Measurements from ENCODE around the gene NFIX.

NFIX gene

GRCh38 chr19:13104360-13104847, 109.1 kb downstream of the NFIX start:
- peak; percentile 88 for DNase-seq (ENCODE audit: low spot score)

DNA sequence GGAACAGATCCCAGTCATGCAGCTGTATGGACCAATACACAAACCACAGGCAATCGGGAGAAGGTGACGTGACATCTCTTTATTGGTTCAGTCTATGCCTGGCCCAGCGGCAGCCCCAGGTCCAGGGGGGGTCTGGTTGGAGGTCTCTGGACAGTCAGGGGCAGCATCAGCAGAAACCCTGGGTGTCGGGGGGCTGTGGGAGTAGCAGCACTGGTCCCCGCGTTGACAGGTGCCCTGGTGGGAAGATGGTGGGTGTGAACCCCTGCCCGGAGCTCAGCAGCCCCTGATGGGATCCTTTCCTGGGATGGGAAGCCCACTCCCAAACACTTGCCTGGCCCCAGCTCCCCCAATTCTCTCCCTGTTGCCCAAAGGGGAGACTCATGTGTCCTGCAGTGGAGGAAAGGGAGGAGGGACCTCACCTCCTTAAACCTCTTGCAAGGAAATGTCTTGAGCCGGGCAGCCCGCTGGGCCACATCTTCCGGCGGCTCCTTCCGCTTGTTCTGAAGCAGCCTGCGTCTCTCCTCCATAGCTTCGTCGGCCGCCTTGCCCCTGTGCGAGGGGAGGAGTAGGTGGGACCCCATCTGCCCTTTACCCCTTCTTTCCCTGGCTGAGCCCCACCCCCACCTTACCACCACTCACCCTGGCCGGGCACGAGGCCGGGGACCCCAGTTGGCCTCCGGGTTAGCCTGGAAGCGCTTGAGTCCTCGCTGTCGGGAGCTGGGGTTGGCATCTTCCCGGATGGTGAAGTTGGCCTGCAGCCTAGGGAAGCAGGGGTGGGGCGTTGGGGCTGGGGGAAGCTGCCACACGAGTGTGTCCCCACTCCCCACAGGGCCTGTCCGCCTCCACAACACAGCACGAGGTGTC, 109.8 kb downstream of the NFIX start:
- no peak for DNase-seq (ENCODE audit: low spot score)

GRCh38 chr19:13109361-13110098, 114.3 kb downstream of the NFIX start:
- DNase-seq (ENCODE audit: low spot score): no peak

- no peak for DNase-seq (ENCODE audit: low spot score)
Measured at GRCh38 chr19:13110099-13110610, 114.9 kb downstream of the NFIX start.

DNA sequence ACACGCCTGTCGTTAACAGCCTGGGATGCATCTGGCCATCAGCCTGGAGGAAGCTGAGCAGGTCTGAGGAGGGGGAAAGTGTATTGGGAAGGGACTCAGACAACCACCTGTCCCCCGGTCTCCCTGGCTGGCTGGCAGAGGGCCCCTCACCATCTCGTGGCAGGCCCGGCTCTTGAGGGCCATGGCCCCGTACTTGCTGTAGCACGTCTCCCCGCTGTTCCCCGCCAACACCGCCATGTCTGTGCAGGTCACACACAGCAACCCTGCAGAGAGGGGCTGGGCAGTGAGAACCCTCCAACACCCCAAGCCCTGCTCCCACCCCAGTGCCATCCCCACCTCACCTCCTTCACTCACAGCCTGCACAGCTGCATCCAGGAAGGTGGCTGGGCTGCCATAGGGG, 117.3 kb downstream of the NFIX start:
- DNase-seq (ENCODE audit: low spot score): no peak

DNA sequence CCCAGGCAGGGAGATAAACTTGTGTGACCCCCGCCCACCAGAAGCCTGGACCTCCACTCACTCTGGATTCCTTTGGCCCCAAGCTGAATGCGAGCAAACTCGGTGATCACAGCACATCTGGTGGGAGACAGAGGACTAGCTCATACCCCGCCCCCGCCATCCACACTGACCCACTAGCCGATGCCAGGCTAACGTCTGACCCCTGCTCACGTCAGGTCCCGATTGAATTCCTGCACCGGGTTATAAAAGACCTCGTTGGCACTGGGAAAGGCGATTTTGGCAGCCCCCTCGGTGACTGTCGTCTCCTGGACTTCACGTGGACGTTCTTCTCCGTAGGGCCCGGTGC, 120.6 kb downstream of the NFIX start:
- no peak for DNase-seq (ENCODE audit: low spot score)

GRCh38 chr19:13116282-13117175, 121.3 kb downstream of the NFIX start, which contains the start of gene TRMT1:
Gene TRMT1, minus strand, starts transcription at chr19:13116740. Its CDS starts 341 bp downstream, at chr19:13116399.
- DNase-seq (ENCODE audit: low spot score): peak; percentile 93

GRCh38 chr19:13117176-13117771, 122.0 kb downstream of the NFIX start:
- DNase-seq (ENCODE audit: low spot score): no peak

- DNase-seq (ENCODE audit: low spot score): peak; percentile 87
Measured at GRCh38 chr19:13117772-13118423, 122.6 kb downstream of the NFIX start, which contains the start of gene NACC1. Gene NACC1, plus strand, starts transcription at chr19:13118264. Its CDS starts 16,944 bp downstream, at chr19:13135208.

DNA sequence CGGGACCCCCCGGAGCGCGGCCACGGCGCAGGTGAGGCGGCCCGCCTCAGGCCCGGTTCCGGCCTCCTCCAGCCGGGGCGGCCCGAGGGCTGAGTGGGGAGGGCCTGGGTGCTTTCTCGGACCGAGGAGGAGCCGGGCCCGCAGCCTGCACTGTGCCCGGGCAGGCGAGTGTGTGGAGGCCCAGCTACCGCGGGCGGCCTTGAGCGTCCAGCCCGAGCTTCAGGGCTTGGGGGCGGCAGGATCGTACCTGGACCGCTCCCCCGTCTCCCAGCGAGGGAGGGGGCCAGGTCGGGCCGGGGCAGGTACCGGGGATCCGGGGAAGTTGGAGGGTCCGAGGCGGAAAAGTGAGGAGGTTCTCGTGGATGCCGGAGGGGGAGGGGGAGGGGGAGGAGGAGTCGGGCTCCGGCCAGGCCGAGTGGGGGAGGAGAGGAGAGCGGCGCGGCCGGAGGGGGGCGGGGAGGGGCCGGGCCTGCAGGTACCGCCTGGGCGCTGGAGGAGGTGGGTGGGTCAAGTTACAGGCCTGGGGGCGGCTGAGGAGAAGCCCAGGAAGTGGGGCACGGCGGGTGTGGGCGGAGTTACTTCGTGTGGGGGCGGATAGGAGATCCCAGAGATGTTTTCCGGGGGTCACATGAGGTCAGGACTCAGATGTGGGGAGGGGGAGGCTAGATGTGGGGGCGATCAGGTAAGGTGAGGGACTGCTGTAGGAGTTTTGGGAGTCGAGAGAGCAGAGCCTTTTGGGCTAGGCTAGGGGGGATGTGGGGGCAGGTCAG, 123.3 kb downstream of the NFIX start:
- DNase-seq (ENCODE audit: low spot score): no peak

DNA sequence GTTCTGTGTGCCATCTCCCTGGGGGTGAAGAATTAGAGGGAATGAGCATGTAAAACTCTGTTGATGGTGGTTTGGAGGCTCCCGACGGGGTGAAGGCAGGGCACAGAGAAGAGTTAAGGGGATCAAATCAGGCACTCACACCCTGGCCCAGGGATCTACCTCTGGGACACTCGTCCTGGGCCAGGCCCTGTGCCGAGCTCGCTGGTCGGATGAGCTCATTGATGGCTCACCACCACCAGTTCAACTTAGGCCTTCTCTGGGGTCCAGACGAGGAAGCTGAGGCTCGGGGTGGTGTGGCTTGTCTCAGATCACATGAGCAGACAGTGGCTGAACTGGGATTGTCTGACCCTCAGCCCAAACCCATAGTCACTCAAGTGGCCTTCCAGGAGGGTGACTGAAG, 124.4 kb downstream of the NFIX start:
- no peak for DNase-seq (ENCODE audit: low spot score)

GRCh38 chr19:13120031-13120430, 124.8 kb downstream of the NFIX start:
- DNase-seq (ENCODE audit: low spot score): no peak

- no peak for DNase-seq (ENCODE audit: low spot score)
Measured at GRCh38 chr19:13120817-13121216, 125.5 kb downstream of the NFIX start.

- DNase-seq (ENCODE audit: low spot score): no peak
Measured at GRCh38 chr19:13121551-13122274, 126.4 kb downstream of the NFIX start.

GRCh38 chr19:13122275-13122878, 127.1 kb downstream of the NFIX start:
- no peak for DNase-seq (ENCODE audit: low spot score)

DNA sequence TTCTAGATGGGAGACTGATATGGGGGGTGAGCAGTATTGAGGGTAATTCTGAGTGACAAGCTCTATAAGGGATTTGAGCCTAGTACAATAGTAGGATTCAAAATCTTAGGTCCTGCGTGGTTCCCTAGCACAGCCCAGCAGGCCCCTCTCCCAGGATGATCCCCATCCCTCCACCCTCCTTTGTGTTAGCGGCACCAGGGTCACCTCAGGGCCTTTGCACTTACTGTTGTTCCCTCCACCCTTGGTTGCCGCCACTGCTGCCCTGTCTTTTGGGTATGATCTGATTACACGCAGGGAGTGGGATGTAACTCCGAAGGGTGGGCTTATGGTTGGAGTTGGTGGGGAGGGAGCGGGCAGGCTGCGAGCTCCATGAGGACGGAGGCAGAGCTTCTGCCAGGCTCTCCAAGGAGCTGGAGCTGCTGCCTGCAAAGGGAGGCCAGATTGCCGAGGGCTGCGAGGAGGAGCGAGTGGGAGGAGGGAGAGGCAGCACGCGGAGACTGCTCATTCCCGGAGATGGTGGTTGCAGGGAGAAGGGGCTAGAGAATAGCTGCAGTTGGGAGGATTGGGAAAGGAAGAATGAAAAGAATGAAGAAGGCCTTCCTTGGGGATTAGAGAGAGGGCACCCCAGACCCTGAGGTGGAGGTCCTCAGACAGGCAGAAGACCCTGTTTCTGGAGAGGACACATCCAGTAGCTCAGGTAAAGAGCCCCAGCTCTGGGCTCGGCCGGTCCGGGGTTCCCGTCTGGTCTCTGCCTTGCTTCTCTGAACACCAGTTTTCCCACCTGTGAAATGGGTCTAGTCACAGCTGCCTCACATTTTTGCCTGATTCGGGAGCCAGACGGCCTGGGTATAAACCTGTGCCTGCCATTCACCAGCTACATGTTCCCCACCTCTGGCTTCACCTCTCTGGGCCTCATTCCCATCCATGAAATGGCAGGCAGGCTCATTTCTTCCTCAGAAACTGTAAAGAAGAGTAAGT, 128.0 kb downstream of the NFIX start:
- DNase-seq (ENCODE audit: low spot score): no peak

GRCh38 chr19:13127051-13127450, 131.8 kb downstream of the NFIX start:
- no peak for DNase-seq (ENCODE audit: low spot score)
